NOMO-1 treated with DMSO at 0.1 percent for 48 hours (cell line): ENCODE results near the gene USP24.
A peak's percentile ranks its signal among the peaks of the same experiment; 100 is the strongest.

ENCODE experiments used
- DNase-seq: peaks from one replicate; lab custom pipeline; 2025; ENCODE audit not compliant: unreplicated experiment; lab: John Stamatoyannopoulos, UW

The USP24 gene

GRCh38 chr1:55215194-55216021 lies at the start of gene USP24:
TSS of gene USP24 (minus strand) at chr1:55215364. CDS start at chr1:55215113, 251 bp downstream.
- peak; percentile 66 for DNase-seq

GRCh38 chr1:55262822-55263221 lies 47.7 kb upstream of the USP24 start:
- DNase-seq, result no peak

GRCh38 chr1:55259911-55260609 lies 44.9 kb upstream of the USP24 start:
- no peak for DNase-seq

GRCh38 chr1:55257958-55258357 lies 42.8 kb upstream of the USP24 start:
- DNase-seq, result no peak

- no peak for DNase-seq
These were observed 40.7 kb upstream of the USP24 start for GRCh38 chr1:55255901-55256300.

- DNase-seq, result no peak
These were observed 37.9 kb upstream of the USP24 start for GRCh38 chr1:55252942-55253589.

GRCh38 chr1:55250399-55251075 lies 35.4 kb upstream of the USP24 start:
- no peak for DNase-seq

GRCh38 chr1:55249646-55250398 lies 34.7 kb upstream of the USP24 start:
- DNase-seq, result no peak

- DNase-seq, result no peak
These were observed 31.7 kb upstream of the USP24 start for GRCh38 chr1:55246896-55247295.

- DNase-seq, result no peak
These were observed 31.2 kb upstream of the USP24 start for GRCh38 chr1:55246331-55246730.

GRCh38 chr1:55245781-55246180 lies 30.6 kb upstream of the USP24 start:
- DNase-seq, result no peak

- DNase-seq, result peak; percentile 87
These were observed 29.4 kb upstream of the USP24 start for GRCh38 chr1:55244476-55245099.

GRCh38 chr1:55243655-55244054 lies 28.5 kb upstream of the USP24 start:
- no peak for DNase-seq

GRCh38 chr1:55239548-55239947 lies 24.4 kb upstream of the USP24 start:
- no peak for DNase-seq

- no peak for DNase-seq
These were observed 20.6 kb upstream of the USP24 start for GRCh38 chr1:55235722-55236121.

- DNase-seq, result no peak
These were observed 18.9 kb upstream of the USP24 start for GRCh38 chr1:55234016-55234415.

GRCh38 chr1:55233145-55233777 lies 18.1 kb upstream of the USP24 start:
- DNase-seq, result no peak

GRCh38 chr1:55232448-55233144 lies 17.4 kb upstream of the USP24 start:
- no peak for DNase-seq

- peak; percentile 30 for DNase-seq
These were observed 16.6 kb upstream of the USP24 start for GRCh38 chr1:55231745-55232144.
